ENCODE results near the gene PHF21A.

Gene PHF21A

GRCh38 chr11:46125284-46125683 lies 4.0 kb upstream of the PHF21A start:
- TF ChIP-seq CTCF (IDR thresholded peaks at IDR 0.05), result no peak
- Mint-ChIP-seq H3K4me1 (peaks cover 25% of the 10 kb centered on the region), H3K27ac (no peak overlapping the region), H3K4me3 (no peak overlapping the region), H3K36me3 (ENCODE audit: low read depth) (no peaks in the 10 kb centered on the region), H3K27me3 (ENCODE audit: low read depth, poor library complexity) (no peaks in the 10 kb centered on the region), H3K9me3 (no peaks in the 10 kb centered on the region)
- DNase-seq, result no peak

GRCh38 chr11:46122945-46123715 lies 1.9 kb upstream of the PHF21A start:
- Mint-ChIP-seq H3K4me1 (peaks cover 40% of the 10 kb centered on the region), H3K4me3 (peak overlapping the region; percentile 96), H3K27ac (no peak overlapping the region), H3K36me3 (ENCODE audit: low read depth) (no peaks in the 10 kb centered on the region), H3K27me3 (ENCODE audit: low read depth, poor library complexity) (peaks cover 4% of the 10 kb centered on the region), H3K9me3 (no peaks in the 10 kb centered on the region)
- DNase-seq, result no peak
- no peak for TF ChIP-seq CTCF (IDR thresholded peaks at IDR 0.05)

GRCh38 chr11:46121724-46122477 lies 647 bp upstream of the PHF21A start:
- Mint-ChIP-seq H3K9me3 (no peaks in the 10 kb centered on the region), H3K36me3 (ENCODE audit: low read depth) (peaks cover 5% of the 10 kb centered on the region), H3K27me3 (ENCODE audit: low read depth, poor library complexity) (peaks cover 4% of the 10 kb centered on the region), H3K4me1 (peaks cover 44% of the 10 kb centered on the region), H3K4me3 (peak overlapping the region; percentile 96), H3K27ac (peak overlapping the region; percentile 99)
- peak; percentile 82 for DNase-seq
- TF ChIP-seq CTCF (IDR thresholded peaks at IDR 0.05), result no peak

- H3K36me3 Mint-ChIP-seq (ENCODE audit: low read depth), result peaks cover 5% of the 10 kb centered on the region
- peaks cover 4% of the 10 kb centered on the region for H3K27me3 Mint-ChIP-seq (ENCODE audit: low read depth, poor library complexity)
- H3K27ac Mint-ChIP-seq, result peak overlapping the region; percentile 95
- H3K4me3 Mint-ChIP-seq, result peak overlapping the region; percentile 89
- no peak for TF ChIP-seq CTCF (IDR thresholded peaks at IDR 0.05)
- peak; percentile 49 for DNase-seq
- H3K4me1 Mint-ChIP-seq, result peaks cover 52% of the 10 kb centered on the region
- H3K9me3 Mint-ChIP-seq, result no peaks in the 10 kb centered on the region
Observed at GRCh38 chr11:46120346-46121300, 631 bp downstream of the PHF21A start.

GRCh38 chr11:46119352-46120216 lies 1.7 kb downstream of the PHF21A start:
- Mint-ChIP-seq H3K4me1 (peaks cover 63% of the 10 kb centered on the region), H3K4me3 (peak overlapping the region; percentile 97), H3K36me3 (ENCODE audit: low read depth) (peaks cover 5% of the 10 kb centered on the region), H3K27me3 (ENCODE audit: low read depth, poor library complexity) (peaks cover 4% of the 10 kb centered on the region), H3K27ac (peak overlapping the region; percentile 98), H3K9me3 (no peaks in the 10 kb centered on the region)
- DNase-seq, result peak; percentile 58
- no peak for TF ChIP-seq CTCF (IDR thresholded peaks at IDR 0.05)

Measured in nephron progenitor cell (in vitro differentiated cells).